Caco-2 (cell line): Measurements from ENCODE around the gene CD9. TPM values are rescaled to one million over a fixed set of nuclear protein-coding genes. Genes with fewer than 3 reads are reported as not detected.

Source experiments
- BruUV-seq: library from RNA; stranded (reverse); fragments of 400-500 nt; replicated peaks from 2 replicates; lab custom pipeline; 2021; lab: Mats Ljungman, UMichigan
- CTCF ChIA-PET: fragments of 300-600 bp; sonication (Branson Sonifier 250); formaldehyde crosslinking; loops from one replicate; lab custom pipeline; 2022; ENCODE audit warnings: antibody characterized with exemption; lab: Charles Lee
- POLR2A ChIA-PET: fragments of 300-600 bp; sonication (Branson Sonifier 250); formaldehyde crosslinking; loops from one replicate; lab custom pipeline; 2022; ENCODE audit warnings: antibody characterized with exemption; lab: Charles Lee
- DNase-seq, 2 experiments: peaks; one replicate each; pipeline versions ENCODE4 v3.0.0 to v3.0.0-alpha.2; 2020 to 2022
- H3K27me3 ChIP-seq: replicated peaks from 2 replicates; pipeline ENCODE4 v1.6.0; 2011; ENCODE audit warnings: low read length; ENCODE audit not compliant: control insufficient read depth, insufficient read depth
- H3K36me3 ChIP-seq: 2 replicates; pipeline ENCODE4 v1.5.1; 2011; ENCODE audit warnings: low read length; ENCODE audit not compliant: control insufficient read depth, insufficient read depth
- H3K4me1 ChIP-seq: fragments of 250-450 bp; sonication (Bioruptor Pico); 2 replicates; pipeline ENCODE4 v1.5.1; 2020; ENCODE audit warnings: mild to moderate bottlenecking
- H3K4me3 ChIP-seq: 2 replicates; pipeline ENCODE4 v1.5.1; 2011; ENCODE audit warnings: low read depth, mild to moderate bottlenecking, control low read depth, low read length
- H3K9me3 ChIP-seq: fragments of 250-450 bp; sonication (Bioruptor Pico); 2 replicates; pipeline ENCODE4 v1.5.1; 2020; ENCODE audit warnings: mild to moderate bottlenecking, moderate library complexity
- H3K27ac Mint-ChIP-seq: one replicate; pipeline ENCODE4 v1.8.0; 2022; ENCODE audit warnings: mixed read lengths; ENCODE audit not compliant: unreplicated experiment
- H3K27me3 Mint-ChIP-seq: one replicate; pipeline ENCODE4 v1.8.0; 2022; ENCODE audit warnings: mixed read lengths; ENCODE audit not compliant: insufficient read depth, unreplicated experiment
- H3K36me3 Mint-ChIP-seq: one replicate; pipeline ENCODE4 v1.8.0; 2022; ENCODE audit warnings: mild to moderate bottlenecking, mixed read lengths; ENCODE audit not compliant: insufficient read depth, unreplicated experiment
- H3K4me1 Mint-ChIP-seq: one replicate; pipeline ENCODE4 v1.8.0; 2022; ENCODE audit warnings: low read depth, mixed read lengths; ENCODE audit not compliant: unreplicated experiment
- H3K4me3 Mint-ChIP-seq: one replicate; pipeline ENCODE4 v1.8.0; 2022; ENCODE audit warnings: mild to moderate bottlenecking, moderate library complexity, mixed read lengths; ENCODE audit not compliant: unreplicated experiment
- H3K9me3 Mint-ChIP-seq: one replicate; pipeline ENCODE4 v1.8.0; 2022; ENCODE audit warnings: mixed read lengths; ENCODE audit not compliant: unreplicated experiment
- intact Hi-C: fragments of 100-400 bp; cut with micrococcal nuclease; formaldehyde crosslinking; loops from one replicate; pipeline ENCODE4 v1.10.0; 2022; ENCODE audit not compliant: unreplicated experiment
- total RNA-seq: library from RNA; stranded (reverse); gene quantifications from 2 replicates; pipeline ENCODE4 v1.2.3, GENCODE V29; 2022
- TF ChIP-seq, protein P1 (sequence below), 2 experiments: fragments of 200-600 bp in 1 of 2; IDR thresholded peaks; 1 replicate in 1 of 2; 2 replicates in 1 of 2; pipeline versions ENCODE4 v1.5.1 to v1.8.0; 2011 to 2022; ENCODE audit warnings: antibody characterized with exemption in 1 of 2, control low read depth in 1 of 2, inconsistent platforms in 1 of 2, low read depth in 1 of 2, low read length in 1 of 2, mild to moderate bottlenecking in 1 of 2, moderate library complexity in 1 of 2; ENCODE audit not compliant: insufficient read depth in 1 of 2, severe bottlenecking in 1 of 2, unreplicated experiment in 1 of 2

Gene CD9
- total RNA-seq, 1 experiment from 2014 or later = 170 TPM

DNA sequence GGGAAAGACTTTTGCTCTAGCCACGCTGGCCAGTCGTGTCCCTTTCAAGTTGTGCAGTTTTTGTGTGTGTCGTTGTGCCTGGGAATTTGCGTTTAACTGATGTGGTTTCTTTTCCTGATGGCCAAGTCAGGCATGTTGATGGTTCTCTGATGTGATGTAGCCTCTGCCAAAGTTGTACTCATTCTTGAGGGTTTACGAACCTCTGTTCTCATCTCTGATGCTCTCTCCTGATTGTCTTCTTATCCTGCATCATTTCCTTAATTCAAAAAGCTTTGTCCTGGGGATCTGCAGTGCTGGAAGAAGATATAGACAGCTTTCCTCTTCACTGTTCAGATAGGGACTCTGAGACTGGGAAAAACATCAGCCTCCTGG lies 25.4 kb downstream of the CD9 start:
- Mint-ChIP-seq H3K27me3 (no peaks in the 10 kb centered on the region), H3K4me1 (peaks cover 53% of the 10 kb centered on the region), H3K9me3 (no peaks in the 10 kb centered on the region), H3K36me3 (peaks cover 26% of the 10 kb centered on the region), H3K27ac (peak overlapping the region; percentile 96), H3K4me3 (no peak overlapping the region)
- H3K4me1 ChIP-seq = peaks cover 76% of the 10 kb centered on the region
- intact Hi-C loops = no loop called here
- no peak overlapping the region for H3K4me3 ChIP-seq
- ChIA-PET POLR2A (interaction anchor here (0.6 kb wide), 1 partner anchor 16 kb away, joined by 3 read pairs; no protein-coding TSS in a partner anchor), CTCF (interaction anchor here (1.7 kb wide), 1 partner anchor 30 kb away, joined by 5 read pairs; no protein-coding TSS in a partner anchor)
- TF ChIP-seq, protein P1, sequence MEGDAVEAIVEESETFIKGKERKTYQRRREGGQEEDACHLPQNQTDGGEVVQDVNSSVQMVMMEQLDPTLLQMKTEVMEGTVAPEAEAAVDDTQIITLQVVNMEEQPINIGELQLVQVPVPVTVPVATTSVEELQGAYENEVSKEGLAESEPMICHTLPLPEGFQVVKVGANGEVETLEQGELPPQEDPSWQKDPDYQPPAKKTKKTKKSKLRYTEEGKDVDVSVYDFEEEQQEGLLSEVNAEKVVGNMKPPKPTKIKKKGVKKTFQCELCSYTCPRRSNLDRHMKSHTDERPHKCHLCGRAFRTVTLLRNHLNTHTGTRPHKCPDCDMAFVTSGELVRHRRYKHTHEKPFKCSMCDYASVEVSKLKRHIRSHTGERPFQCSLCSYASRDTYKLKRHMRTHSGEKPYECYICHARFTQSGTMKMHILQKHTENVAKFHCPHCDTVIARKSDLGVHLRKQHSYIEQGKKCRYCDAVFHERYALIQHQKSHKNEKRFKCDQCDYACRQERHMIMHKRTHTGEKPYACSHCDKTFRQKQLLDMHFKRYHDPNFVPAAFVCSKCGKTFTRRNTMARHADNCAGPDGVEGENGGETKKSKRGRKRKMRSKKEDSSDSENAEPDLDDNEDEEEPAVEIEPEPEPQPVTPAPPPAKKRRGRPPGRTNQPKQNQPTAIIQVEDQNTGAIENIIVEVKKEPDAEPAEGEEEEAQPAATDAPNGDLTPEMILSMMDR (IDR thresholded peaks at IDR 0.05; ENCODE audit: insufficient read depth in 1 of 2, low read depth in 1 of 2, low read length in 1 of 2, severe bottlenecking in 1 of 2, unreplicated experiment in 1 of 2) = no peak
- no peaks in the 10 kb centered on the region for H3K27me3 ChIP-seq
- H3K9me3 ChIP-seq = no peaks in the 10 kb centered on the region
- BruUV-seq = no TSS peak
- no peak for DNase-seq
- peaks cover 4% of the 10 kb centered on the region for H3K36me3 ChIP-seq

DNA sequence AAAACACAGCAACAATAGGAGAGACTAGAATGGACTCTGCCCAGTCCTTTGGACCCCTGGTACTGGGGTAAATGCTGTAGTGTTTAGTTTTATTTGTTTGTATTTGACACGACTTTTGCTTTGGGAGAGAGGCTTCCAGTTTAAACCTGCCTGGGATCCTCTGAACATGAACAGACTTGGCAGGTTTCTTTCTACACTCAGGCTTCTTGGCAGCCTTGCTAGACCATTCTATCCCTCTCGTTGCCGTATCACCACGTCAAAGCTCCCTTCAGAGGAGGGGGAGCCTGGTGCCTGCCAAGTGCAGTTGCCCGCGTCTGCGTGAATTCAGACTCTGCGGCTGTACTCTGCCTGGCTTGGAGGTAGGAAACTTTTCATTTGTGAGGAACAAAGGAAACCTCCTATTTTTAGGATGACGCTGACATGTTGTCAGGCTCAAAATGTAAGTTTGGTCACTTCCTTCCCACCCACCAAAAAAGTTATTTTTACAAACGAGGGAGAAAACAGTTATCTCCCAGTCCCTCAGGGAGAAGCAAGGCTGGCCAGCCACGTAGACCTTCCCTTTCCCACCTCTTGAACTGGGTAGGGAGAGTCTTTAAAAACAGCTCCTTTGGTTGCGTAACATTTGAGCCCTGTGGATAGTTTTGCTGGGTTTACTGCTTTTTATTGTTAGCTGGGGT lies 25.9 kb downstream of the CD9 start:
- H3K27me3 Mint-ChIP-seq = no peaks in the 10 kb centered on the region
- no TSS peak for BruUV-seq

DNA sequence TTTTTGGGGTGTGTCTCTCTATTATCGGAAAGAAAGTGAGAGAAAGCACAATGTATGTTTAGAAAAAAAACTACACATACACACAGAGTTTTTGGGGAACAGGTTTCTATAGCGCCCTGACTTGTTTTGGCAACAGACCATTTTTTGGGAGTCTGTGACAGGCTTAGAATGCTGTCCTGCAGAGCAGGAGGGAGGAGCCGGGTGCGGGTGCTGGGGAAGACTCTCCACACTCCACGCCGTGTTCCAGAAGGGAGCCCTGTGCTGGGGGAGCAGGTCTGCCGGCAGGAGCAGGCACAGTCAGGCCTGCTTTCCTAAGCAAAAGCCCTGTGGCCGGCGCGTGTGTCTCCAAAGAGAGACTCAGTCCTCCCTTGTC lies 26.5 kb downstream of the CD9 start:
- Histone ChIP-seq H3K36me3 (peaks cover 4% of the 10 kb centered on the region), H3K4me3 (no peak overlapping the region), H3K27me3 (no peaks in the 10 kb centered on the region), H3K4me1 (peaks cover 77% of the 10 kb centered on the region), H3K9me3 (no peaks in the 10 kb centered on the region)
- Mint-ChIP-seq H3K4me3 (no peak overlapping the region), H3K36me3 (peaks cover 26% of the 10 kb centered on the region), H3K27ac (peak overlapping the region; percentile 96), H3K4me1 (peaks cover 58% of the 10 kb centered on the region), H3K27me3 (no peaks in the 10 kb centered on the region), H3K9me3 (no peaks in the 10 kb centered on the region)
- intact Hi-C loops = no loop called here
- CTCF ChIA-PET = interaction anchor here (1.7 kb wide), 1 partner anchor 31 kb away, joined by 5 read pairs; no protein-coding TSS in a partner anchor
- no TSS peak for BruUV-seq
- peak in 1 of 2 experiments; percentile 30 for DNase-seq
- TF ChIP-seq, protein P1 (IDR thresholded peaks at IDR 0.05; ENCODE audit: insufficient read depth in 1 of 2, low read depth in 1 of 2, low read length in 1 of 2, severe bottlenecking in 1 of 2, unreplicated experiment in 1 of 2) = no peak
- POLR2A ChIA-PET = no interaction called here

More for the DNA sequence above, 25.9 kb downstream of the CD9 start:
- peaks cover 58% of the 10 kb centered on the region for H3K4me1 Mint-ChIP-seq
- ChIA-PET POLR2A (interaction anchor here (0.6 kb wide), 2 partner anchors 16 to 245 kb away, joined by 3 read pairs; no protein-coding TSS in a partner anchor), CTCF (interaction anchor here (1.7 kb wide), 1 partner anchor 31 kb away, joined by 5 read pairs; no protein-coding TSS in a partner anchor)
- peaks cover 26% of the 10 kb centered on the region for H3K36me3 Mint-ChIP-seq
- intact Hi-C loops = no loop called here
- H3K36me3 ChIP-seq = peaks cover 4% of the 10 kb centered on the region
- H3K4me1 ChIP-seq = peaks cover 77% of the 10 kb centered on the region
- H3K4me3 Mint-ChIP-seq = no peak overlapping the region
- no peaks in the 10 kb centered on the region for H3K27me3 ChIP-seq
- no peaks in the 10 kb centered on the region for H3K9me3 ChIP-seq
- H3K9me3 Mint-ChIP-seq = no peaks in the 10 kb centered on the region
- no peak overlapping the region for H3K4me3 ChIP-seq
- peak overlapping the region; percentile 96 for H3K27ac Mint-ChIP-seq
- TF ChIP-seq, protein P1 (IDR thresholded peaks at IDR 0.05; ENCODE audit: insufficient read depth in 1 of 2, low read depth in 1 of 2, low read length in 1 of 2, severe bottlenecking in 1 of 2, unreplicated experiment in 1 of 2) = no peak
- no peak for DNase-seq
